ENCODE results near the gene LEF1. TPM values are rescaled to one million over a fixed set of nuclear protein-coding genes. Genes with fewer than 3 reads are reported as not detected.

LEF1 gene
- total RNA-seq, 2 donors from 2014 or later: 2.3 to 3.0 TPM

DNA sequence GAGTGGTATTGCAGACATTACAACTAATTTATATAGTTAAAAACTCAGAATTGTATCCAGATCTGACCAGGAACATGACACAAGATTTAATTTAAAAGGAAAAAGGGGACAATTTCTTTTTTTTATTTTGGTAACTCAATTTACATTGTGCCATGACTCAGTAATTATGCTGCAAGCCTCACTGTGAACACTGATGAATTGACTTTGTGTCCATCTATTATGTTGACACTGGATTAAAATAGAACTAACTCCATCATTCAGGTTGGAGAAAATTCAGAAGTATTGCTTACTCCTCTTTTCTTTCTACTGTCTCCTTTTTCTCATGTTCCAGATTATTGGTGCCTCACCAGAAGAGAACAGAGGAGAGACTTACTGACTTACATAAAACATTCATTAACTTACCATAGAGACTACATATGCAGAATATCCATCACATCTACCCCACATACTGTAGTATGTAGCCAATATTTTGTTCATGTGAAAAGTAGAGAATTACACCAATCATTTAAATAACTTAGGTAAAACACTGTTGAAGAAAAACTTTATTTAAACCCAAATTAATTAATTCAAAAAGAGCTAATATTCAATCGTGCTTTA is 15.8 kb upstream of the LEF1 start:
- no peak for DNase-seq (ENCODE audit: low spot score)
- intact Hi-C loops (cut with DNase I): loop anchor here in 1 of 2 donors (10.0 kb wide), 1 partner anchor 260 kb away; no protein-coding TSS in a partner anchor

DNA sequence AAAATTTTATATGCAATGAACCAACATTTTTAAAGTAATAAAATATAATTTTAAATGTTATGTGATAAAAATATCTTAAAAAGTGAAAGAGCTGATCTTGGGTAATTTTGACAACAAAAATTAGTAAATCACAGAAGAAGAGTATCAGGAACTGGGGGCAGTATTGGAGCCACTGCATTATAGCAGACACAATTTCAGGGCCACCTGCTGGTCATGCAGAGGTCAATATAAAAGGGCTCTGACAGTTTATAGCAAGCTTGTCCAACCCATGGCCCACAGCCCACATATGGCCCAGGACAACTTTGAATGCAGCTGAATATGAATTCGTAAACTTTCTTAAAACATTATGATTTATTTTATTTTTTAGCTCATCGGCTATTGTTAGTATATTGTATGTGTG is 13.0 kb upstream of the LEF1 start:
- intact Hi-C loops (cut with DNase I): loop anchor here in 1 of 2 donors (10.0 kb wide), 1 partner anchor 257 kb away; no protein-coding TSS in a partner anchor
- no peak for DNase-seq (ENCODE audit: low spot score)

DNA sequence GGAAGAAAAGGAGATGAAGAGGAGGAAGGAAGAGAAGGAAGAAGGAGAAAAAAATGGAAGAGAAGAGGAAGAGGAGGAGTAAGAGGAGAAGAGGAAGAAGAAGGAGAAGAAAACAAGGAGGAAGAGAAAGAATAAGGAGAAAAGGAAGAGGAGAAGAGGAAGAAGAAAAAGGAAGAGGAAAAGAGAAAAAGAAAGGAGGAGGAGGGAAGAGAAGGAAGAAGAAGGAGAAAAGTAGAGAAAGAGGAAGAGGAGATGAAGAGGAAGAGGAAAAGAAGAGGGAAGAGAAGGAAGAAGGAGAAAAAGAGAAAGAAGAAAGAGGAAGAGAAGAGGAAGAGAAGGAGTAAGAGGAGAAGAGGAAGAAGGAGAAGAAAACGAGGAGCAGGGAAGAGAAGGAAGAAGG is 11.8 kb upstream of the LEF1 start:
- intact Hi-C loops (cut with DNase I): loop anchor here in 1 of 2 donors (10.0 kb wide), 1 partner anchor 256 kb away; no protein-coding TSS in a partner anchor
- no peak for DNase-seq (ENCODE audit: low spot score)

DNA sequence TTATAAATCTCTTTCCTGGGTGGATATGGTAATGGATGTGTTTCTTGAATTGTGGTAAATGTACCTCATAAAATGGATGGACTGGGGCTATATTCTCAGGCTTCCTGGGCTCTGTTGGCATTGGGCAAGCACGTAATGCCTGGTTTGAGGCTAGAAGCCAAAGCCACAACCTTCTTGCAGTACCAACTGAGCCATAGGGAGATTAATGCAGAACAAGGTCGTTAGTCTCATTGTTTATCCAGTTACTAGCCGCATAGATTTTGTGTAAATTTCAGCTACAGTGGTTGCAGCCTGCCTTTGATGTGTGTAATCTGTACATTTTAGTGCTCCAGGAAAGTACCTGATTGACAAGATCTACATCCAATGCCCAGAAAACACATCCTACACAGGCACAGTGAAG is 7.2 kb upstream of the LEF1 start:
- intact Hi-C loops (cut with DNase I): no loop called here
- DNase-seq (ENCODE audit: low spot score): no peak

DNA sequence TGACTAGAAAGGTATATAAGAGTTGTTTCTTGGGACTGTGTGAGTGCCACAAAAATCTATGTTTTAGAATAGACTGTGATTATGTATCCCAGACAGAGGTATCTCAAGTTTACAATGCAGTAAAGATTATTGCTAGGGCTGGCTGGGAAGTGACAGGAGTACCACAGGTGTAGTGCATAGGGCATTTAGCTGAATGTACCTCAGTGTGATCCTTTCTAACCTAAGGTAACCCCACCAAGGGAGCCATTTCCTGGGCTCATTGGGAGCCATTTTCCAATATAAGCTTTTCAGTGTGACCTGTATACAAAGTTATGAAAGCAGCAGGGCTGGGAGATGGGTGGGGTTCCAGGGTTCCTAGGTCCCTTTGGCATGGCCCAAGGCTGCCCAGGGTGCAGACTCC is 6.1 kb upstream of the LEF1 start:
- intact Hi-C loops (cut with DNase I): no loop called here

DNA sequence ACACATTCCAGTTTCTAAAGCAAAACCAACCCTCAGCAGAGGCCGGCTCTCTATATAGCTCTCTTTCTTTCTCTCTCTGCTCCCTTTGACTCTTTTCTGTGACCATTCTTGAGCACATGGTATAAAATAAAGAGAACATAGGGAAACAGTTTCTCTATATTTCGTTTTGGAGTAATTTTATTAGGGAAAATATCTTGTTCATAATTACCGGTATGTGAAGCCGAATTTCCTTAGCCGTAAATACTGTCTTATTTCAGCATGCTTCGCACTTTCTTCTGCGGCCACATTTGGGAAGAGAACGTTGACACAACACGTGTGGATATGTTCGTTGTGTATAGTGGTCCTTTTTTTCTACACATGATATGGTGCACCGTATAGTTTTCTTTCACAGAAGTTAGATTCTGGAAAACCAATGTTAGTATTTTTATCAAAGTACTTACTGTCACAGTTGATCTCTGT is 4.9 kb upstream of the LEF1 start:
- intact Hi-C loops (cut with DNase I): no loop called here
- DNase-seq (ENCODE audit: low spot score): no peak

More for the DNA sequence above, 6.1 kb upstream of the LEF1 start:
- DNase-seq (ENCODE audit: low spot score): no peak

DNA sequence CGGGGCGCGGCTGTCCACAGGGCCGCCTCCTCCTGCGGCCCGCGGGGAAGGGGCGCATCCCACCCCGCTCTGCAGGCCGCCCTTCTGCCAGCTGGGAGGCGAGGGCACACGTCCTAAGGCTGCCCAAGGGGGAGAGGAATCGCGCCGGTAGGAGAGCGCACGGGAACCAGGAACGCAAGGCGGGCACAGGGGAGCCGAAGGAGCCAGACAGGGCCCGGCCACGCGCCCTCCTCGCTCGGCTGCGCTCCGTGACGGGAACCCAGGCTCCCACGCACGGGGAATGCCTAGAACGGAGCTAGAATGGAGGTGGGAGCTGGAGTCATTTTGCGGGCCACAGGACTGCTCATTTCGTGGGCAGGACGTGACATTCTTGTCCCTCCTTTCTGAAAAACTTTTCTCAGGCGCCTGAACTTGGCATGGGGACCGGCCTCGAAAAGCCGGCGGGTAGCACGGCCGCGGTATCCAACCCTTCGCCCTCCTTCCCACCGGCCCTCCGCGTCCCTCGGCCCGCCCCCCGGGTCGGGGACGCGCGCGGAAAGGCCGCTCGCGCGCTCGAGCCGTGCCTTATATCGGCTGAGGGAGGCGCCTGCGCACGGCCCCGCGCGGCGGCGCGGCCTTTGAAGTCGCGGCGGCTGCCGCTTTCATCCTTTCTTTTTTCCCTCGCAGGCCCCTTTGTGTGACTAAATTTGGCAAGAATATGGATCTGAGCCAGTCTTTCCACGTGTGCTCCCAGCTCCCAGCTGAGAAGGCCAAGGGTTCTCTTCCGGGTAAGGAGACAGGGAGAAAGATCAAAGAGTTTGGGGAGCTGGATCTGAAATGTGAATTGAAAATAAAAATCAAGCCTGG is 4.2 kb upstream of the LEF1 start:
- no peak for DNase-seq (ENCODE audit: low spot score)
- intact Hi-C loops (cut with DNase I): no loop called here

DNA sequence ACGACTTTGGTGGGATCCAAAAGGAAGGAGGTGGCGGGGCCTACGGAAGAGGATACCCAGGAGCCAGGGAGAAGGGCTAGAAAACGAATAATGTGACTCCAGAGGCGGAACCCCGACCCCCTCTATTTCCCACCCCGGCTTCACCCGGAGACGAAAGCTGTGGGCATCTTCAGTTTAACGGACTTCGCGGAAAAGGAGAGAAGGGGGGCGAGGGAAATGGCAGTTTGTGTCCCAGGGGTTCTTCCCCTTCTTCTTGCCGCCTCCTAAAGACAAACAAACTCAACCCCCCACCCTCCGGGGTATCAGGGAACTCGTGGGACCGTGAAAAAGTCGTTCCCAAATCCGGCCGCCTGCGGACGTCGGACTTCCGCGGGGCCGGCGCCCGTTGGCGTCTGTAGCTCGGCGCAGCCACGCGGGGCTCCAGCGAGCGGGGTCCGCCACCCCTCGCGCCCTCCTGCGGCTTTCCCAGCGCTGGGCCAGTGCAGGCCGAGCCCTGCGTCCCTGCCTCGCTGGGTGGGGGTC is 3.6 kb upstream of the LEF1 start:
- no peak for DNase-seq (ENCODE audit: low spot score)
- intact Hi-C loops (cut with DNase I): no loop called here

DNA sequence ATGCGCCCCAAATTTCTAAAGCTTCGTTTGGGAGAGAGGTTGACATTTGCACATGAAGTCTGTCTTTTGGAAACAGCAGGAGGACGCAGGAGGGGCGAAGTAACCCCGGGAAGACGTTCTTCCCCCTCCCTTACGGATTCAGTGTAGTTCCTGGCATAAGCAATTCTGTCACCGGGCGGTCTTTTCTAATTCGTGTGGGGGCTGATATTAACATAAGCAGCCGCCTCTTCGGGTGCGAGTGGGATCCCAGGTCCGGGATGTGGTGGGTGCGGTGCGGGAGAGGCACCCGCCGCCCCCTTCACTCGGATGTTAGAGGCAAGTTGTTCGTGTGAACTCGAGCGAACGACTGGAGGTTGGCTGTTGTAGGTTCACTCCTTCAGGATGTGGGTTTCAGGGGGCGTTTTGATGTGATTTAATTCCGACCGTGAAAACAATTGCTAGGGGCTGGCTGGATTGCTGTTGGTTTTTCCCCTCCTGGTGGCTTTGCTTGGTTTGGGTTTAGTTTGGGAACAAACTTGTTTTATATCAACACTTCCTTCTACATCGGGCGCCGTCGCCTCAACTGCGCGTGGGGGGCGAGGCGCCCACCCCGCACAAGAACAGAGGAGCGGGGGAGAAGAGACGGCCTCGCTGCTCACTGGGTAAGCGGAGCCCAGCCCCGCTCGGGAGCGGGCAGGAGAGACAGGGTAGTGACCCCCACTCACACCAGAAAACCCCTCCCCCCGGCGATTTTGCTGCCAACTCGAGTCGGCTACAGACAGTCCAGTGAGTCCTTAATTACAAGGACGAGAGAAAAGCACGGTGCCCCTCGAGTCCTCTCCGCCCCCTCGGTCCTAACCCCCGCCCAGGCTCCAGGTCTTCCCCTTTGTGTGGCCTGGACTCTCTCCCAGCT is 2.9 kb upstream of the LEF1 start:
- DNase-seq (ENCODE audit: low spot score): no peak
- intact Hi-C loops (cut with DNase I): no loop called here

DNA sequence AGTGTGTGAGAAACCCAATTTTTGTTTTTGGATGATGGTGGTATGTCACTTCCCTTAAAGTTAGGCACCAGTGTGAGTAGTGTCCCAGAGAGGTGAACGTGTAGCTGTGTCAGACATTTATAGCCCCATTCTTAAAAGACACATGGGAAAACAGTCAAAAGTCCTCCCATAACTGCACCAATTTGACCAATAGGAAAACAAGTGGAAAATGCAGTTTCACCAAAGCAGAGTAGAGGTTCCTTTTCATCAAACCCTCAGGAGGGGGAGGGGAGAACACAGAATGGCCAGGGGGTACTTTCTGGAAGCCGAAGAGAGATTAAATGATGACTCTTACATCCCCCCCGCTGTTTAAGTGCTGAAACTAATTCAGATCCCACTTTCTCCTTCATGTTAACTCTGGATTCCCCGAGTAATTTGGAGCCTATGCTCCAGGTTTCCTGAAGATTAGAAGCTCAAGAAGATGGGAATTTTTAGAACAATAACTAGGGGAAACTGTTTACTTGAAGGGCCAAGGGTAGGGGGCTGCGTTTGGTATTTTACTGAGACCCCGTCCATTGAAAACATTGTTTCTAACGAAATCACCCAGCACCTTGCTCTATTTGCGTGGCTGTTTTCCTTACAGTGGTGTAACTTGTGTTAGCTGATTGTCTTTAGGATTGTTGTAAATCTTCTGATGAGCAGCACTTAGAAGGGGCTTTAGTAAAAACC is 2.1 kb upstream of the LEF1 start:
- intact Hi-C loops (cut with DNase I): no loop called here
- no peak for DNase-seq (ENCODE audit: low spot score)

DNA sequence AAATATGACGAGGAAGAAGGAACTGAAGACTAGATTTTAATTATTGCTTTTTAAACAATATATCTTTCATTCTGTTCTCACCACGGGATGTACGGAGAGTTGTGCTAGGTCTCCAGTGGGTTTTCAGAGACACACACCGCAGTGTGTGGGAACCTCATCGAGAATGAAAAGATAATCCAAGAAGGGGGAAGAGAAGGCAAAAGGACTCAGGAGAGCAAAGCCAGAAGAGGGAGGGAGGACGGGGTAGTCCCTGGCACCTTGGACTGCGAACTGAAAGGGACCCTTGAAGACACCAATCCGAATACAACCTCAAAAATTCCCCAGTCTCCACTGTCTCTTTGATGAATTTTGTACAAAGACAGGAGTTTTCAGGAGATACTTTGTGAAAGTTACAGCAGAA is 932 bp upstream of the LEF1 start:
- intact Hi-C loops (cut with DNase I): no loop called here

DNA sequence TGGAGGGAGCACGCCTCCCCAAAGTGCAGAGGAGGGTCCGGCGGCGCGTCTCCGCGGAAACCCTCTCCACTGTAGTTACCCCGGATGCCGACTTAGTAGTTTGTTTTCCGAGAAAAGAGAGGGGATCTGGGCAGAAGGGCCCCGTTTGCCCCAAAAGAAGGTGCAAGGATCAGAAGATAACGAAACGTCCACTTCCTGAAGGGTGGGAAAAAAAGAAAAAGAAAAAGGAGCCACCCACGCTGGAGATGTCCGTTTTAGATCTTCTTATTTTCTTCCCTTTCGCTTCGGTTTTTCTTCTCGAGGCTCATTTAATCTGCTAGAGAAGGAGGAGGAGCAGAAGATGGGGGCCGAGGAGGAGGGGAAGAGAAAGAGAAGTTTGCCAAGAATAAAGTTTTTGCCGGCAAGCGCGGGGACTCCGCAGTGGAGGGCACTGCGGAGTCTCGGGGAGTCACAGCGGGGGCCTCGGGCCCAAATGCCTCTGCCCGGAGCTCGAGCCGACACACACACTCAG is 517 bp downstream of the LEF1 start:
- intact Hi-C loops (cut with DNase I): no loop called here
- no peak for DNase-seq (ENCODE audit: low spot score)

More for the DNA sequence above, 932 bp upstream of the LEF1 start:
- no peak for DNase-seq (ENCODE audit: low spot score)

DNA sequence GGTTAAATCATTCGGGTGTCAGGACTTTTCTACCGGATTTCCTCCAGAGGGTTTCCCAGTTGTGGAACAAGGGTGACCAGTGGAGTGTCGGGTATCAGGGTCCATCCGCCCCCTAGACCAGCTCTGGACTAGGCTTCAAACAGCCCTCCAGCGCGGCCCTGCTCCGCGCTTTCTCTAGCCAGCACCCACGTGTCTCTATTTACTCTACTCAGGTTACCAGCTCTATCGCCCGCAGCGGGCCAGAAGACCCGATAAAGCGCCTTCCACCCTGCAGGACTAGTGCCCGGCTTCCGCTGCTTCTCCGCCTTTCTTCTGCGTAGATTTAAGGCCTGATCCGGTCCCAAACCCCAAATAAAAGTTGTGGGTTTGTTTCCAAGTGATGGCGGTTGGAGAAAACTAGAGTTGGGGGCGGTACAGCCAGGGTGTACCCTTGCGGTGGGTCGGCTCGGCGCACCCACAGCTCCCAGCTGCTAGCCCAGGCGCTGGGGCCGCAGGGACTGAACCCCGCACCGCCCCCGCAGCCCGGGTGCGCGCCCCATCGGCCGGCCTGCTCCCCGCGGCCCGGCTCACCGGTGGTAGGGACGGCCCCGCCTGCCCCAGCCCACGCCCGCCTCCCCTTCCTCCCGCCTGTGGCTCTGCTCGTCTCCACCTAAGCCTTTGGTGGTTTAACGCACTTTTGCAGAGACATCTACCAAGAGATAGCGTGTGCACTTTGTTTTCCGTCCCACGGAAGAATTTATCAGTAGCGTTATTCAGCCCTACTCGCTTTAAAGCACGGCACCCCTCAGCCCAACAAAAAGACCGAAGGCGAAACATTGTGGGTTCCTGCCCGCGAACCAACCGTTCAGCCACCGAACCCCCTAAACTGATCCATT is 2.1 kb downstream of the LEF1 start:
- intact Hi-C loops (cut with DNase I): no loop called here

DNA sequence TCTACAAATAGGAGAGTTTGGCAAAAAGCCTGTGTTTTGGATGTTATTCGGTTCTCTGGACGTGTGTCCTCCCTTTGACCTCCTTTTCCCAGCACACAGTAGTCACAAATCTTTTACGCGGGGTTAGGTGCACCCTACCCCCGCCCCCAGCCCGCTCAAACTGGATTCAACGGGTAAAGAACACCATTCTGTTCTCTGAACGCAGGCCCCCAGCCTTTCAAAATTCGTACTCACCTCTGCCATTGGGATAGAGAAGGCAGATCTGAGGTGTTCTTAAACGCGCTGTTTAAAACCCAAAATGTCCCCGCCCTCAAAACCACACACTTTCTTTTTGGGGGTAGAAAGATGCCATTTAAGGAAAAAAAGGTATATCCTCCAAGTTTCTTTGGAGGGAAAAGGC is 2.7 kb downstream of the LEF1 start:
- intact Hi-C loops (cut with DNase I): no loop called here
- DNase-seq (ENCODE audit: low spot score): no peak

More for the DNA sequence above, 2.1 kb downstream of the LEF1 start:
- DNase-seq (ENCODE audit: low spot score): no peak

DNA sequence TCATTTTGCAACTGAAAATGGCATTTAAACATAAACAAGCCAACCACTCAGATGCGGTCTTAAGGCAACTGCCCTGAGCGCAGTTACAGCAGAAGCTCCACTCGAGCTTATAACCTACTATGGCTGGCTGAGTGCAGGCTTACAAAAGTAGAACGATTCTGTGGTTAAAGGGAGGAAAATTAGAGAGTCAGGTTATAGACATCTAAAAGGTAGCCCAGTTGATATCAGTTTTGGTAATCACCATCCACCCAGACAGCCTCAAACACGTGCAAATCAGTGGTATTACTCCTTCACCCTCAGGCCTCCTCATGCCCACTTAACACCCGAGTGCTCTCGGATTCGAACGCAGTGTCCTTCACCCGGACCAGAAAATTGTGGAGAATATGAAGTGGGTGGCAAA is 3.1 kb downstream of the LEF1 start:
- intact Hi-C loops (cut with DNase I): no loop called here
- no peak for DNase-seq (ENCODE audit: low spot score)

DNA sequence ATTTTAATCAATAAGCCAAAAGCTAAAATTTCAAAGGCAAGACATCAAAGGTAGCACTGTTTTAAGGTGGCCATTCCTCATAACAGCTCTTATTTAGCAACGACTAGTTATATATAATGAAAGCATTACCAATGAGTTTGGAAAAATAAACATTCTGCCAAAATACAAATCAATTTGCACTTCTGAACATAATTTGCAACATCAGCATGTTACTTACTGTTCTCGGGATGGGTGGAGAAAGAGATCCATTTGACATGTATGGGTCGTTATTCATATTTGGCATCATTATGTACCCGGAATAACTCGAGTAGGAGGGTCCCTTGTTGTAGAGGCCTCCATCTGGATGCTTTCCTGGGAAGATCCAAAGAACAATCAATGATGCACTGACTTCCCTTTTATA is 5.4 kb downstream of the LEF1 start:
- no peak for DNase-seq (ENCODE audit: low spot score)
- intact Hi-C loops (cut with DNase I): no loop called here

DNA sequence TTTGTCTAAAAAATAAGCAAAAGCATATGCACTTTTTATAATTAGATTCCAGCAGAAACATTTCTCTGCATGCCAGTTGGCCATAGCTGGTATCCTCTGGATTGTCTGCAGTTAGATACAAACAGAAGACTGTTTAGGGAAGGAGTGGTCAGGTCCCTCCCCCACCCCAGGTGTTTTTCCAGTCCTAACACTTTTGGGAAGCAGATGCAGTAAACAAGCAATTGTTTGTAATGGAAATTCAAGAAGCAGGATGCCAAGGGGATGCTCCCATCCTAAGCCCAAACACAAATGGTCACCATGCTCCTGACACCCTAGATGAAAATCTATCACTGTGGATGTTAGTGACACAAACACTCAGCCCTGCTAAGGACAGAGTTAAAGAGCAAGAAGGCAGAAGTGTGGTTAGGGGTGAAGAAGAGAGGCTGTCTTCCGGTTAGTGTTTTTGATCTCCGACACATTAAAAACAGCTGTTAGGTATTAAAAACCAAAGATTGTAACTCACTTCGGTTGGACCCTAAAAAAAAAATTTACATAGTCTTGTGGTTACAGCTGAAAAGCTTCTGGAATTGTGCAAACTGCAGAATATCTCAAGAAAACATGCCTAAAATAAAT is 7.9 kb downstream of the LEF1 start:
- intact Hi-C loops (cut with DNase I): no loop called here
- DNase-seq (ENCODE audit: low spot score): no peak

All from posterior vena cava (tissue), 2 donors.